Measurements from ENCODE around the gene CDH22. TPM values are rescaled to one million over a fixed set of nuclear protein-coding genes. Genes with fewer than 3 reads are reported as not detected.
A peak's percentile ranks its signal among the peaks of the same experiment; 100 is the strongest.

CDH22 gene
- total and polyA plus RNA-seq, 10 of the 15 experiments (the other 5 are each of a cell fraction or from before 2014, with no cell fraction given): not detected

- TF ChIP-seq CUX1 (IDR thresholded peaks at IDR 0.05; ENCODE audit: insufficient replicate concordance, low read depth, low read length): no peak
- peak; percentile 57; the same call in 1 of the 2 replicates for TF ChIP-seq POLR2AphosphoS5 (IDR thresholded peaks at IDR 0.05; ENCODE audit: low read length)
- no peak for TF ChIP-seq SMAD1 (IDR thresholded peaks at IDR 0.05; ENCODE audit: low read depth, partially characterized antibody)
- TF ChIP-seq IKZF1 (conservative IDR thresholded peaks at IDR 0.05): peak; percentile 30; the same call in 1 of the 2 replicates
- no peak for TF ChIP-seq NBN (IDR thresholded peaks at IDR 0.05)
- no peak for TF ChIP-seq PAX8 (IDR thresholded peaks at IDR 0.05)
- TF ChIP-seq CEBPB (IDR thresholded peaks at IDR 0.05; ENCODE audit: borderline replicate concordance in 1 of 2, low read depth in 2 of 2, low read length in 2 of 2): no peak
- TF ChIP-seq ESRRA (IDR thresholded peaks at IDR 0.05; ENCODE audit: low read length): no peak
- 0 out of 2 replicates have a peak, but pooled peaks have one; percentile 17 for TF ChIP-seq HDGF (IDR thresholded peaks at IDR 0.05)
- TF ChIP-seq POLR2A (IDR thresholded peaks at IDR 0.05; ENCODE audit: low read depth, low read length): peak; percentile 70
Observed at GRCh38 chr20:46128310-46129151, 179.8 kb downstream of the CDH22 start (continued).

Data from GM12878 (cell line).